ENCODE measurements around the gene IL1RAPL1.

The IL1RAPL1 gene

DNA sequence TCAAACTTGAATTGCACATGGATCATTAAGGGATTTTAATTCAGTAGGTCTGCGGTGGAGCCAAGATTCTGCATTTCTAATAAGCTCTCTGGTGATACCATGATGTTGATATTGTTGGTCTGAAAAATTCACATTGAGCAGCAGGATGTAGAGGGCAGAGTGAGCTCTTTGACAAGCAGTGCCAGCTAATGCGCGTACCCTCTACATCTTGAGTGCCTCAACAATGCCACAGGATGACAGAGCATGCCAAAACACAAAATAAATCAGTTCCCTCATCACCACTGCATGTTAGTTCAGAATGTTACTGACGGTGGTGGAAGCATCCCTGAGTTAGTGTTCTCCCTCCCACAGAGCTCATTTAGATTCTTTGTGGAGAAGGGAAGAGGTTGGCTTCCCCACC lies 23.5 kb downstream of the IL1RAPL1 start:
- Histone ChIP-seq H4K20me1 (no peaks in the 10 kb centered on the region), H3K9me3 (replicated peaks in 1 of 11) (no peaks in the 10 kb centered on the region), H3K36me3 (no peaks in the 10 kb centered on the region), H3K4me2 (no peak overlapping the region), H3K27me3 (no peaks in the 10 kb centered on the region), H3K4me1 (no peaks in the 10 kb centered on the region), H3K9ac (no peak overlapping the region), H3K27ac (no peak overlapping the region), H3K4me3 (no peak overlapping the region)
- TF ChIP-seq Cebpa-rat (IDR thresholded peaks at IDR 0.05), result no peak

DNA sequence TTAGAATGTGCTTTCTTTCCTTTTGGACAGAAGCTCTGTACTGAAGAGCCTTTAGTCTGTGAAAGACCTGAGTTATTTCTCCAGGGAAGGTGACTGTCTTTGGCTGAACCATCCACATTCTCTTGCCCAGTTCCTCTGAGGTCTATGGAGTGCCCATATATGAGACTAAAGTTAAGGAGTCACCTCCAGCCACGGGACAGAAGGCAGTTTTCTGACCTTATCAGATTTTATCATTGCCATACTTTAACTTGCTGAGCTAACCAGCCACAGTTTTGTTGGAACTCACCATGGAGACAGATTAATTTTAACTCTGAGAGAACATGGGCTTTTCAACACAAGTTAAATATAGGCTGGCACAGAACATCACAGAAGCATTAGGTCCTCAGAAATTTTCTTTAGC lies 26.3 kb downstream of the IL1RAPL1 start:
- H3K9me3 ChIP-seq (replicated peaks in 1 of 11), result no peaks in the 10 kb centered on the region
- TF ChIP-seq Cebpa-rat (IDR thresholded peaks at IDR 0.05), result no peak
- H4K20me1 ChIP-seq, result no peaks in the 10 kb centered on the region
- no peaks in the 10 kb centered on the region for H3K36me3 ChIP-seq
- no peak overlapping the region for H3K4me3 ChIP-seq
- no peaks in the 10 kb centered on the region for H3K4me1 ChIP-seq
- no peaks in the 10 kb centered on the region for H3K27me3 ChIP-seq
- H3K9ac ChIP-seq, result no peak overlapping the region
- no peak overlapping the region for H3K27ac ChIP-seq
- H3K4me2 ChIP-seq, result no peak overlapping the region

DNA sequence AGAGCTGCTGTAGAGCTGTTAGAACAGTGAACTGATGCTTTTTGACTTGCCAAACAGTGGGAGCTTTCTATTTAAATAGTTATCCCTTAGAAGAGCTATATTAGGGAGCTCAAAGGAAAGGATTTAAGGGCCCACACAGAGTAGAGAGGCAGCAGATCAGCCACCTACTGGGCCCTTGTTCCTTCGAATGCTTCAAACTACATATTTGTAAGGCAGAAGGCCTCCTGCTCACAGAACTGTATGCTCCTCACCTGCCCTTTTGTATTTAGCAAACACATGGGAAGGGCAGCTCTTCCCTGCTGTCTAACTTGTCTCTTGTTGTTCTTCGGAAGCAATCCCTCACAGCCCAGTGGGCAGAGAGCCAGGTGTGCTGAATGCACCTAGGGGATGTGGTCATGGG lies 38.0 kb downstream of the IL1RAPL1 start:
- H4K20me1 ChIP-seq, result no peaks in the 10 kb centered on the region
- H3K4me2 ChIP-seq, result no peak overlapping the region
- TF ChIP-seq Cebpa-rat (IDR thresholded peaks at IDR 0.05), result no peak
- no peak overlapping the region for H3K9ac ChIP-seq
- H3K27ac ChIP-seq, result no peak overlapping the region
- H3K4me1 ChIP-seq, result peaks cover 0 to 9% (median 0%) of the 10 kb centered on the region in 10 experiments; a peak in 4 of 20 replicates
- no peaks in the 10 kb centered on the region for H3K27me3 ChIP-seq
- no peak overlapping the region for H3K4me3 ChIP-seq
- no peaks in the 10 kb centered on the region for H3K36me3 ChIP-seq
- no peaks in the 10 kb centered on the region for H3K9me3 ChIP-seq (replicated peaks in 1 of 11)

DNA sequence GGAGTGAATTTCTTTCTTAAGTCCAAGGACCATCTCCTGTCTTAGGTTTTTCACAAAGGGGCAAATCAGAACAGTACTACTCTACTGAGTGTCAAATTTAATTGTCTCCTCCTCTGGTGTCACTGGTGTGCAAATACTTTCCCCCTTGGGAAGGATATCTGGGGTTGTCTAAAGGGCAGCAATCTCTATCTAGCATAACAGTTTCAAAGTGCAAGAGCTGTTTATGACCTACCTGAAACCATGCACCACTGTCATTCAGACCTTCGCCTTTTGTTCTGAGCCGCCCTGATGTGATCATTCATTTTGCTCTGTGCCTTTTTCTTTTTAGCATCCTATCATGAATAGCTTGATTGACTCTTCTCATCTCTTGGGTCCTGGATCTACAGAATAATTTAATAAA lies 39.3 kb downstream of the IL1RAPL1 start:
- Histone ChIP-seq H3K9ac (no peak overlapping the region), H3K4me1 (peaks cover 0 to 9% (median 0%) of the 10 kb centered on the region in 10 experiments; a peak in 4 of 20 replicates), H3K27me3 (no peaks in the 10 kb centered on the region), H4K20me1 (no peaks in the 10 kb centered on the region), H3K9me3 (replicated peaks in 1 of 11) (no peaks in the 10 kb centered on the region), H3K27ac (no peak overlapping the region), H3K4me3 (no peak overlapping the region), H3K36me3 (no peaks in the 10 kb centered on the region), H3K4me2 (peak overlapping the region in 3 of 11 experiments; percentile 6 to 10 (median 10); a peak in 3 of 22 replicates)
- TF ChIP-seq Cebpa-rat (IDR thresholded peaks at IDR 0.05), result no peak

DNA sequence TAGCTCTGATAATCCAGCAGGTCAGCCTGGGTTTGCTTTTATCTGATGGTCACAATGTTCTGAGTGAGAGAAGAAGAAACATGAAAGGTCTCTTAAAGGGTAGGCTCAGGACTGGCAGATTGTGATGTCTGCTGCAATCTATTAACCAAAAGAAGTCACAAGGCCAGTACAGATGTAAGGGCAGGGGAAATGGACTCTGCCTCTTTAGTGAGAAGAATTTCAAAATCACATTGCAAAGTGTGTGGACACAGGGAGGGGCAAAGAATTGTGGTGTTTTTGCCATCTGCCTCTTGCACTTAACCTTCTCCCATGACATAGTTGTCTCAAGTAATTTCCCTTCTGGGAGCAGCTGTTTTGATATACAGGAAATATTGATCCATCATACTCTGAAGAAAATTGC lies 40.9 kb downstream of the IL1RAPL1 start:
- H3K36me3 ChIP-seq, result no peaks in the 10 kb centered on the region
- H4K20me1 ChIP-seq, result no peaks in the 10 kb centered on the region
- no peaks in the 10 kb centered on the region for H3K9me3 ChIP-seq (replicated peaks in 1 of 11)
- no peak overlapping the region for H3K9ac ChIP-seq
- no peak overlapping the region for H3K4me2 ChIP-seq
- peaks cover 0 to 9% (median 0%) of the 10 kb centered on the region in 10 experiments; a peak in 4 of 20 replicates for H3K4me1 ChIP-seq
- H3K4me3 ChIP-seq, result no peak overlapping the region
- no peak for TF ChIP-seq Cebpa-rat (IDR thresholded peaks at IDR 0.05)
- no peaks in the 10 kb centered on the region for H3K27me3 ChIP-seq
- no peak overlapping the region for H3K27ac ChIP-seq

DNA sequence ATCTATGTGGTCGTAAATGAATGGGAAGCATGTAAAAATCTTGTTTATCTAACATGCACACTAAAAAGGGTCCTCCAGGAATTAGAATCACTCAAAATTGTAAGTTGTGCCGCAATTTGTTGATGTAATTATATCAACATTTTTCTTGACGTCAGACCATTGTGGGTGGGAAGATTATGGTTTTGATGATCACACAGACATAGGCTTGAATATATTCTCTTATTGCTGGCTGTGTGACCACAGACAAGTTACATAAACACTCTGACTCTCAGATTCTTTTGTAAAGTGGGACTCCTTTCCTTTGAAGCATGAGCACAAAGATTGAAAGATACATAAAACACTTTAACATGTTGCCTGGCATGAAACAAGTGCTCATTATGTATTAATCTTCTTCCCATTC lies 51.5 kb downstream of the IL1RAPL1 start:
- H3K9me3 ChIP-seq (replicated peaks in 1 of 11), result no peaks in the 10 kb centered on the region
- no peak overlapping the region for H3K4me2 ChIP-seq
- no peak overlapping the region for H3K9ac ChIP-seq
- no peak overlapping the region for H3K27ac ChIP-seq
- H3K4me3 ChIP-seq, result no peak overlapping the region
- no peak for TF ChIP-seq Cebpa-rat (IDR thresholded peaks at IDR 0.05)
- H3K27me3 ChIP-seq, result no peaks in the 10 kb centered on the region
- no peaks in the 10 kb centered on the region for H4K20me1 ChIP-seq
- H3K36me3 ChIP-seq, result no peaks in the 10 kb centered on the region
- H3K4me1 ChIP-seq, result peaks cover 0 to 4% (median 0%) of the 10 kb centered on the region in 10 experiments; a peak in 1 of 20 replicates

DNA sequence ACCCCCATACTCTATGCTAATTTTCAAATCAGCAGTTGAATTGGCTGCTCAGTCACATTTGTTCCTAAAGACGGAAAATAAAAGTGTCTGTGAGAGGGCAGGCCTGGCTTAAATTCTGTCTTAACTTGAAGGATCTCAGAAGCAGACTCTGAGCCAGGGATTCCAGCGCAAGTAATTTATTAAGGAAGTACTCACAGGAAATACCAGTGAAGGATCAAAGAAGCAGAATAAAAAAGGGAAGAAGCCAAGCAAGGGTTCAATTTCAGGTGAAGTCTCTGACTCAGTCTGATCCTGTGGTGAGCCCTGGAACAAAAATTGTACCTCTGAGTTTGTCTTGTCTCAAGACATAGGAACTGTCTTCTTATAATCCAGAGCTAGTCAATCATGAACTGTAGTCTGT lies 52.2 kb downstream of the IL1RAPL1 start:
- Histone ChIP-seq H3K27me3 (no peaks in the 10 kb centered on the region), H4K20me1 (no peaks in the 10 kb centered on the region), H3K36me3 (no peaks in the 10 kb centered on the region), H3K27ac (no peak overlapping the region), H3K4me1 (peaks cover 0 to 4% (median 0%) of the 10 kb centered on the region in 10 experiments; a peak in 1 of 20 replicates), H3K4me2 (peak overlapping the region in 1 of 11 experiments; percentile 21; a peak in 1 of 22 replicates), H3K4me3 (no peak overlapping the region), H3K9ac (no peak overlapping the region), H3K9me3 (replicated peaks in 1 of 11) (no peaks in the 10 kb centered on the region)
- no peak for TF ChIP-seq Cebpa-rat (IDR thresholded peaks at IDR 0.05)

DNA sequence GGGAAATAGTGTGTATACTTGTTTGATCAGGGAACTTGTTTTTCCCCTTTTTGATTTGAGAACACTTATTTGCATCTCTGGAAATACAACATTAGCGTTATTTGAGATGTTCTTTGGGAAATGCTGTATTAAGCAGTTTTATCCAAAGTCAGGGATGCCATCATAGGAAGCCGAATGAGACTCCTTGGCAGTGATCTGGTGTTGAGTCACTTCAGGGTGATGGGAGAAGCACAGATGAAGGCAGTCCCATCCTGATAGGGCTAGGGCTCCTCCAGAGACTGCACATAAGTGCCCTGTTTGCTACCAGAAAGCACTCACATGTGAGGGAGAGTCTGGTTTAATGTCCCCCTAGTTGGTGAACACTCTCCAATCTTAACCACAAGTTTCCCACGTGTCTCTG lies 62.3 kb downstream of the IL1RAPL1 start:
- Histone ChIP-seq H3K4me3 (no peak overlapping the region), H3K36me3 (no peaks in the 10 kb centered on the region), H3K9ac (no peak overlapping the region), H3K4me2 (no peak overlapping the region), H3K27ac (no peak overlapping the region), H3K27me3 (no peaks in the 10 kb centered on the region), H3K9me3 (replicated peaks in 1 of 11) (peaks cover 0 to 14% (median 6%) of the 10 kb centered on the region in 11 experiments; a peak in 12 of 22 replicates), H3K4me1 (no peaks in the 10 kb centered on the region), H4K20me1 (no peaks in the 10 kb centered on the region)
- TF ChIP-seq Cebpa-rat (IDR thresholded peaks at IDR 0.05), result no peak

DNA sequence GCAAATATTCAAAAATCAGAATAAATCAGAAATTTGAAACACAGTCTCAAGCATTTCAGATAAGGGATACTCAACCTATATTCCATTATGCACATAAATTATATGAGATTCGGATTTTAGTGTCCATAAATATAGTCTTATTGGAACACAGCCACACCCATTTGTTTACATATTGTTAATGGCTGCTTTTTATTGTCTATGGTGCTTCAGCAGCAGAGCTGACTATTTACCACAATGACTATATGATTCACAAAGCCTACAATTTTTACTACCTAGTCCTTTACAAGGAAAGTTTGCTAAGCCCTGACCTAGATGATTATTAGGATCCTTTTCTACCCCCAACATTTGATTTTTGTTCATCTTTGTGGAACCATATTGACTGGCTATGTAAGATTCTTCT lies 63.9 kb downstream of the IL1RAPL1 start:
- no peaks in the 10 kb centered on the region for H3K27me3 ChIP-seq
- peaks cover 0 to 14% (median 6%) of the 10 kb centered on the region in 11 experiments; a peak in 12 of 22 replicates for H3K9me3 ChIP-seq (replicated peaks in 1 of 11)
- H3K36me3 ChIP-seq, result no peaks in the 10 kb centered on the region
- H3K4me2 ChIP-seq, result no peak overlapping the region
- no peak for TF ChIP-seq Cebpa-rat (IDR thresholded peaks at IDR 0.05)
- no peak overlapping the region for H3K9ac ChIP-seq
- no peaks in the 10 kb centered on the region for H4K20me1 ChIP-seq
- H3K27ac ChIP-seq, result no peak overlapping the region
- H3K4me3 ChIP-seq, result no peak overlapping the region
- no peaks in the 10 kb centered on the region for H3K4me1 ChIP-seq

DNA sequence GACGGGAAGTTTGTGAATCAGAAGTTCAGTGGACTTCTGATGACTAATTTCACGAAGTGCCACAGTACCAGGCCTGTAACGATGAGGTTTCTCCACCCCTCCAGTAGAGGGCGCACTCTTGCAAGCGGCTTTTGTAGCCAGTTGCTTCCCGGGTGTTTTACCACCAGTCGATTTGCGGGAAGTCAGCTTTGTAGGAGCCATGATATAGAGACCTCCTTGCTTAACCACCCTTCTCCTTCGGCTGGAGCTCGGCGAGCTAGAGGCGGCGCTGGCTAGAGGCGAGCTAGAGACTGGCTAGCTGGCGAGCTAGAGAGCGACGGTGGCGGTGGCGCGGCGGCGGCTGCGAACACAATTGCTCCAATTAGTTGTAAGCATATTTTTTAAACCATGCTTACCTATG lies 72.0 kb downstream of the IL1RAPL1 start:
- no peaks in the 10 kb centered on the region for H3K4me1 ChIP-seq
- no peaks in the 10 kb centered on the region for H4K20me1 ChIP-seq

More for the DNA sequence above, 72.0 kb downstream of the IL1RAPL1 start:
- no peaks in the 10 kb centered on the region for H3K27me3 ChIP-seq
- peaks cover 0 to 11% (median 3%) of the 10 kb centered on the region in 11 experiments; a peak in 3 of 22 replicates for H3K9me3 ChIP-seq (replicated peaks in 1 of 11)
- H3K36me3 ChIP-seq, result no peaks in the 10 kb centered on the region
- no peak for TF ChIP-seq Cebpa-rat (IDR thresholded peaks at IDR 0.05)
- H3K4me2 ChIP-seq, result no peak overlapping the region
- no peak overlapping the region for H3K27ac ChIP-seq
- H3K4me3 ChIP-seq, result no peak overlapping the region
- no peak overlapping the region for H3K9ac ChIP-seq
